ENCODE data around the gene CLDN24.
"Not testable (repeated sequence)": the region's sequence is repeated elsewhere in the genome, so short reads cannot be mapped to it uniquely, and the experiment has no call there.

Gene CLDN24

GRCh38 chr4:183329954-183330742, 7.9 kb upstream of the CLDN24 start:
- no peak overlapping the region for H3K4me3 ChIP-seq (ENCODE audit: low read depth, low read length)
- TF ChIP-seq, protein P1, sequence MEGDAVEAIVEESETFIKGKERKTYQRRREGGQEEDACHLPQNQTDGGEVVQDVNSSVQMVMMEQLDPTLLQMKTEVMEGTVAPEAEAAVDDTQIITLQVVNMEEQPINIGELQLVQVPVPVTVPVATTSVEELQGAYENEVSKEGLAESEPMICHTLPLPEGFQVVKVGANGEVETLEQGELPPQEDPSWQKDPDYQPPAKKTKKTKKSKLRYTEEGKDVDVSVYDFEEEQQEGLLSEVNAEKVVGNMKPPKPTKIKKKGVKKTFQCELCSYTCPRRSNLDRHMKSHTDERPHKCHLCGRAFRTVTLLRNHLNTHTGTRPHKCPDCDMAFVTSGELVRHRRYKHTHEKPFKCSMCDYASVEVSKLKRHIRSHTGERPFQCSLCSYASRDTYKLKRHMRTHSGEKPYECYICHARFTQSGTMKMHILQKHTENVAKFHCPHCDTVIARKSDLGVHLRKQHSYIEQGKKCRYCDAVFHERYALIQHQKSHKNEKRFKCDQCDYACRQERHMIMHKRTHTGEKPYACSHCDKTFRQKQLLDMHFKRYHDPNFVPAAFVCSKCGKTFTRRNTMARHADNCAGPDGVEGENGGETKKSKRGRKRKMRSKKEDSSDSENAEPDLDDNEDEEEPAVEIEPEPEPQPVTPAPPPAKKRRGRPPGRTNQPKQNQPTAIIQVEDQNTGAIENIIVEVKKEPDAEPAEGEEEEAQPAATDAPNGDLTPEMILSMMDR (IDR thresholded peaks at IDR 0.05; ENCODE audit: insufficient read depth, low read depth, low read length, missing control alignments), result no peak
- no peak for DNase-seq (ENCODE audit: low read depth)

- H3K4me3 ChIP-seq (ENCODE audit: low read depth, low read length), result no peak overlapping the region
- TF ChIP-seq, protein P1 (IDR thresholded peaks at IDR 0.05; ENCODE audit: insufficient read depth, low read depth, low read length, missing control alignments), result no peak
- no peak for DNase-seq (ENCODE audit: low read depth)
Observed at GRCh38 chr4:183329244-183329643, 7.0 kb upstream of the CLDN24 start.

DNA sequence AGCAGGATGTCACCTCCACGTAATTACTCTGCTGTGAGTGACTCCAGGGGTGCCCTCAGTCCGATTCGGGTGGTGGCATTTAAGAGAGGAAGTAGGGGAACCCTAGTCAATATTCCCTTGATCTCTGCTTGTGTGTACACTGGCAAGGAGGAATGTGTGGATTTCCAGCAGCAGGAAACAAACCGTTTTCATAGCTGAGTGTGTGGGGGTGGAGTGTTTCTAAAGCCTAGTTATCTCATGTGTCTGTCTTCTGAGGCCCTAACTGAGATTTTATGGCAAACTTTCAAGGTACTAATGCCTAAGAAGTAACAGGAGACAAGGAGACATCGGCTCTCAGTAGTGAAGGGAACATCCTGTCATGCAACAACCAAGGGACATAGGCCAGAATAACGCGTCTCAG, 6.6 kb upstream of the CLDN24 start:
- H3K4me3 ChIP-seq (ENCODE audit: low read depth, low read length), result no peak overlapping the region
- no peak for DNase-seq (ENCODE audit: low read depth)
- TF ChIP-seq, protein P1 (IDR thresholded peaks at IDR 0.05; ENCODE audit: insufficient read depth, low read depth, low read length, missing control alignments), result no peak

GRCh38 chr4:183327827-183328226, 5.6 kb upstream of the CLDN24 start:
- DNase-seq (ENCODE audit: low read depth), result no peak
- TF ChIP-seq, protein P1 (IDR thresholded peaks at IDR 0.05; ENCODE audit: insufficient read depth, low read depth, low read length, missing control alignments), result no peak
- no peak overlapping the region for H3K4me3 ChIP-seq (ENCODE audit: low read depth, low read length)

DNA sequence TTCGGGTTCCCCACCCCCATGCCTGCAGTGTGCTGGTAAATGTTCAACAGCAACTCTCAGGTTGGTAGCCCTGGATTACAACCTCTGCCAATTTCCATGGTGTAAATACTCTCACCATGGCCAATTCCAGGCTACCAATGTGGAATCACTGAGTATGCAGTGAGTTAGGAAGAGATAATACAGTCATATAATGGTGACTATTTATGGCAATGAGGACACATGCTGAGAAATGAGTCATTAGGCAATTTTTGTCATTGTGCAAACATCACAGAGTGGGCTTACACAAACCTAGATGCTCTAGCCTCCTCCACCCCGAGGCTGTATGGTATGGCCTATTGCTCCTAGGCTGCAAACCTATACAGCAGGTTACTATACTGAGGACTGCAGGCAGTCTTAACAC, 4.6 kb upstream of the CLDN24 start:
- TF ChIP-seq, protein P1 (IDR thresholded peaks at IDR 0.05; ENCODE audit: insufficient read depth, low read depth, low read length, missing control alignments), result no peak
- DNase-seq (ENCODE audit: low read depth), result no peak

DNA sequence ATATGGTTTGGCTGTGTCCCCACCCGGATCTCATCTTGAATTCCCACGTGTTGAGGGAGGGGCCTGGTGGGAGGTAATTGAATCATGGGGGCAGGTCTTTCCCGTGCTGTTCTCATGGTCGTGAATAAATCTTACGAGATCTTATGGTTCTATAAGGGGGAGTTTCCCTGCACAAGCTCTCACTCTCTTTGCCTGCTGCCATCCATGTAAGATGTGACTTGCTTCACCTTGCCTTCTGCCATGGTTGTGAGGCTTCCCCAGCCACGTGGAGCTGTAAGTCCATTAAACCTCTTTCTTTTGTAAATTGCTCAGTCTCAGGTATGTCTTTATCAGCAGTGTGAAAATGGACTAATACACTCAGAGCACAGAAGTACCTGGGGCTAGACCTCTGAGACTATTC, 4.2 kb upstream of the CLDN24 start:
- DNase-seq (ENCODE audit: low read depth); H3K4me3 ChIP-seq (ENCODE audit: low read depth, low read length): not testable (repeated sequence)

More for the DNA sequence above, 4.6 kb upstream of the CLDN24 start:
- H3K4me3 ChIP-seq (ENCODE audit: low read depth, low read length), result no peak overlapping the region

DNA sequence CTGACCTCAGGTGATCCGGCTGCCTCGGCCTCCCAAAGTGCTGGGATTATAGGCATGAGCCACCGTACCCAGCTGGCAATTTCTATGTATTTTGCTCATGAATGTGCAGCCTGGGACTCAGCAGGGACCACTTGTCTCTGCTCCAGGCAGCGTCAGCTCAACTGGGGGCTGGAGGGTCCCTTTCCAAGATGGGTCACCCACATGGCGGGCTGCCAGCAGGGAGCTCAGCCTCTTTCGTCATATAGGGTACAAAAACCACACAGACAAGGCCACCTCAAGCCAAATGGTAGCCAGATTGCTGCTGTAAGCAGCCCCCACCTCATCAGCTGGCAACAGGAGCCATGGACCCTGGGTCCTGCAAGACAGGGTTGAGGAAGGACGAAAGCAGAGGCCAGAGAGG, 2.4 kb upstream of the CLDN24 start:
- no peak overlapping the region for H3K4me3 ChIP-seq (ENCODE audit: low read depth, low read length)
- TF ChIP-seq, protein P1 (IDR thresholded peaks at IDR 0.05; ENCODE audit: insufficient read depth, low read depth, low read length, missing control alignments), result no peak
- no peak for DNase-seq (ENCODE audit: low read depth)

GRCh38 chr4:183324056-183324455, 1.8 kb upstream of the CLDN24 start:
- not testable (repeated sequence) for H3K4me3 ChIP-seq (ENCODE audit: low read depth, low read length); DNase-seq (ENCODE audit: low read depth)
